SK-N-SH treated with all-trans-retinoic acid at 6 μM for 48 hours (cell line): ENCODE measurements around the gene HES1.

Source experiments
- ATAC-seq: fragments of 200-7000 bp; cut with Tn5 transposase; 3 replicates; pipeline ENCODE4 v1.9.1; 2020; ENCODE audit warnings: mild to moderate bottlenecking, moderate library complexity
- ARNTL ChIP-seq: fragments of 450-650 bp; formaldehyde crosslinking; IDR thresholded peaks from 2 replicates; pipeline ENCODE4 v1.5.0; 2020; ENCODE audit warnings: low read depth, mild to moderate bottlenecking, moderate library complexity, borderline replicate concordance
- BACH2 ChIP-seq: fragments of 250-450 bp; sonication (Bioruptor Pico); IDR thresholded peaks from 2 replicates; pipeline ENCODE4 v1.9.0; 2021; ENCODE audit warnings: mild to moderate bottlenecking, borderline replicate concordance
- CSDC2 ChIP-seq: fragments of 250-450 bp; sonication (Bioruptor Pico); IDR thresholded peaks from 2 replicates; pipeline ENCODE4 v1.5.0; 2020; ENCODE audit warnings: mild to moderate bottlenecking, moderate library complexity
- CSRNP3 ChIP-seq: fragments of 250-450 bp; sonication (Bioruptor Pico); IDR thresholded peaks from 2 replicates; pipeline ENCODE4 v1.5.1; 2021; ENCODE audit warnings: mild to moderate bottlenecking, moderate library complexity
- ESRRG ChIP-seq: fragments of 250-450 bp; sonication (Bioruptor Pico); IDR thresholded peaks from 2 replicates; pipeline ENCODE4 v1.6.1; 2021; ENCODE audit warnings: mild to moderate bottlenecking
- GLIS3 ChIP-seq: fragments of 250-450 bp; sonication (Bioruptor Pico); IDR thresholded peaks from 2 replicates; pipeline ENCODE4 v1.5.0; 2020; ENCODE audit warnings: mild to moderate bottlenecking, moderate library complexity
- OSR1 ChIP-seq: fragments of 250-450 bp; sonication (Bioruptor Pico); IDR thresholded peaks from 2 replicates; pipeline ENCODE4 v1.8.0; 2022; ENCODE audit warnings: moderate library complexity, mild to moderate bottlenecking, inconsistent platforms
- POU6F1 ChIP-seq: fragments of 250-450 bp; sonication (Bioruptor Pico); IDR thresholded peaks from 2 replicates; pipeline ENCODE4 v1.8.0; 2021; ENCODE audit warnings: low read depth, mild to moderate bottlenecking, moderate library complexity, borderline replicate concordance
- PPARA ChIP-seq: fragments of 250-450 bp; sonication (Bioruptor Pico); IDR thresholded peaks from 2 replicates; pipeline ENCODE4 v1.5.0; 2020; ENCODE audit warnings: mild to moderate bottlenecking, borderline replicate concordance
- RARB ChIP-seq: fragments of 250-450 bp; sonication (Bioruptor Pico); IDR thresholded peaks from 2 replicates; pipeline ENCODE4 v1.8.0; 2021; ENCODE audit warnings: mild to moderate bottlenecking, moderate library complexity
- SNAI2 ChIP-seq: fragments of 250-450 bp; sonication (Bioruptor Pico); IDR thresholded peaks from 2 replicates; pipeline ENCODE4 v1.5.0; 2020; ENCODE audit warnings: mild to moderate bottlenecking, moderate library complexity
- TCF4 ChIP-seq: fragments of 250-450 bp; sonication (Bioruptor Pico); IDR thresholded peaks from 2 replicates; pipeline ENCODE4 v1.8.0; 2021; ENCODE audit warnings: mild to moderate bottlenecking, moderate library complexity, borderline replicate concordance
- TOX ChIP-seq: fragments of 250-450 bp; sonication (Bioruptor Pico); IDR thresholded peaks from 2 replicates; pipeline ENCODE4 v1.8.0; 2021; ENCODE audit warnings: mild to moderate bottlenecking, moderate library complexity, borderline replicate concordance
- TSHZ2 ChIP-seq: fragments of 250-450 bp; sonication (Bioruptor Pico); IDR thresholded peaks from 2 replicates; pipeline ENCODE4 v1.5.0; 2020; ENCODE audit warnings: mild to moderate bottlenecking, moderate library complexity
- ZC3H10 ChIP-seq: fragments of 250-450 bp; sonication (Bioruptor Pico); IDR thresholded peaks from 2 replicates; pipeline ENCODE4 v1.5.1; 2021; ENCODE audit warnings: mild to moderate bottlenecking, moderate library complexity
- ZFP3 ChIP-seq: fragments of 250-450 bp; sonication (Bioruptor Pico); IDR thresholded peaks from 2 replicates; pipeline ENCODE4 v1.5.0; 2020; ENCODE audit warnings: mild to moderate bottlenecking, moderate library complexity
- ZNF565 ChIP-seq: fragments of 450-650 bp; formaldehyde crosslinking; conservative IDR thresholded peaks from 2 replicates; pipeline ENCODE4 v1.5.0; 2020; ENCODE audit warnings: low read depth, mild to moderate bottlenecking, moderate library complexity
- ZNF70 ChIP-seq: fragments of 450-650 bp; formaldehyde crosslinking; IDR thresholded peaks from 2 replicates; pipeline ENCODE4 v1.5.0; 2020; ENCODE audit warnings: mild to moderate bottlenecking, moderate library complexity
- TF ChIP-seq, protein P1 (sequence below): fragments of 250-450 bp; sonication (Bioruptor Pico); IDR thresholded peaks from 2 replicates; pipeline ENCODE4 v1.8.0; 2020; ENCODE audit warnings: mild to moderate bottlenecking, moderate library complexity, borderline replicate concordance
- TF ChIP-seq, protein P2 (sequence below): fragments of 250-450 bp; sonication (Bioruptor Pico); IDR thresholded peaks from 2 replicates; pipeline ENCODE4 v1.5.1; 2020; ENCODE audit warnings: low read depth, mild to moderate bottlenecking, moderate library complexity

The HES1 gene

GRCh38 chr3:194120789-194121770 lies 14.9 kb upstream of the HES1 start:
- no peak for ATAC-seq
- TF ChIP-seq GLIS3 (CRISPR knock-in tag) = no peak
- no peak for TF ChIP-seq TOX (CRISPR knock-in tag)
- no peak for TF ChIP-seq TSHZ2
- TF ChIP-seq ESRRG (CRISPR knock-in tag) = no peak
- TF ChIP-seq ARNTL (CRISPR knock-in tag) = no peak
- TF ChIP-seq ZC3H10 = no peak
- TF ChIP-seq CSDC2 = no peak
- TF ChIP-seq BACH2 (CRISPR knock-in tag) = no peak
- no peak for TF ChIP-seq ZNF70
- TF ChIP-seq RARB = no peak
- no peak for TF ChIP-seq OSR1 (CRISPR knock-in tag)
- TF ChIP-seq TCF4 (CRISPR knock-in tag) = no peak
- TF ChIP-seq, protein P1, sequence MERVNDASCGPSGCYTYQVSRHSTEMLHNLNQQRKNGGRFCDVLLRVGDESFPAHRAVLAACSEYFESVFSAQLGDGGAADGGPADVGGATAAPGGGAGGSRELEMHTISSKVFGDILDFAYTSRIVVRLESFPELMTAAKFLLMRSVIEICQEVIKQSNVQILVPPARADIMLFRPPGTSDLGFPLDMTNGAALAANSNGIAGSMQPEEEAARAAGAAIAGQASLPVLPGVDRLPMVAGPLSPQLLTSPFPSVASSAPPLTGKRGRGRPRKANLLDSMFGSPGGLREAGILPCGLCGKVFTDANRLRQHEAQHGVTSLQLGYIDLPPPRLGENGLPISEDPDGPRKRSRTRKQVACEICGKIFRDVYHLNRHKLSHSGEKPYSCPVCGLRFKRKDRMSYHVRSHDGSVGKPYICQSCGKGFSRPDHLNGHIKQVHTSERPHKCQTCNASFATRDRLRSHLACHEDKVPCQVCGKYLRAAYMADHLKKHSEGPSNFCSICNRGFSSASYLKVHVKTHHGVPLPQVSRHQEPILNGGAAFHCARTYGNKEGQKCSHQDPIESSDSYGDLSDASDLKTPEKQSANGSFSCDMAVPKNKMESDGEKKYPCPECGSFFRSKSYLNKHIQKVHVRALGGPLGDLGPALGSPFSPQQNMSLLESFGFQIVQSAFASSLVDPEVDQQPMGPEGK (CRISPR knock-in tag) = no peak
- no peak for TF ChIP-seq PPARA (CRISPR knock-in tag)
- TF ChIP-seq ZFP3 (CRISPR knock-in tag) = no peak
- TF ChIP-seq SNAI2 = no peak
- TF ChIP-seq CSRNP3 (CRISPR knock-in tag) = no peak
- no peak for TF ChIP-seq POU6F1 (CRISPR knock-in tag)
- TF ChIP-seq, protein P2, sequence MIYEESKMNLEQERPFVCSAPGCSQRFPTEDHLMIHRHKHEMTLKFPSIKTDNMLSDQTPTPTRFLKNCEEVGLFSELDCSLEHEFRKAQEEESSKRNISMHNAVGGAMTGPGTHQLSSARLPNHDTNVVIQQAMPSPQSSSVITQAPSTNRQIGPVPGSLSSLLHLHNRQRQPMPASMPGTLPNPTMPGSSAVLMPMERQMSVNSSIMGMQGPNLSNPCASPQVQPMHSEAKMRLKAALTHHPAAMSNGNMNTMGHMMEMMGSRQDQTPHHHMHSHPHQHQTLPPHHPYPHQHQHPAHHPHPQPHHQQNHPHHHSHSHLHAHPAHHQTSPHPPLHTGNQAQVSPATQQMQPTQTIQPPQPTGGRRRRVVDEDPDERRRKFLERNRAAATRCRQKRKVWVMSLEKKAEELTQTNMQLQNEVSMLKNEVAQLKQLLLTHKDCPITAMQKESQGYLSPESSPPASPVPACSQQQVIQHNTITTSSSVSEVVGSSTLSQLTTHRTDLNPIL (CRISPR knock-in tag) = no peak

GRCh38 chr3:194121891-194122631 lies 13.9 kb upstream of the HES1 start:
- no peak; the same call in 2 of the 3 replicates for ATAC-seq
- TF ChIP-seq ZNF565 (CRISPR knock-in tag) (no peak), ZC3H10 (no peak), GLIS3 (CRISPR knock-in tag) (no peak), TSHZ2 (no peak), TOX (CRISPR knock-in tag) (no peak), RARB (no peak), TCF4 (CRISPR knock-in tag) (no peak), ARNTL (CRISPR knock-in tag) (no peak), ZFP3 (CRISPR knock-in tag) (no peak), ZNF70 (no peak)
- TF ChIP-seq, protein P1 (CRISPR knock-in tag) = no peak
- TF ChIP-seq, all 23 proteins: peak for 0
